ENCODE results near the gene BRD4. TPM values are rescaled to one million over a fixed set of nuclear protein-coding genes. Genes with fewer than 3 reads are reported as not detected.

Gene BRD4
- total RNA-seq, 1 donor from 2014 or later = 53.0 TPM

DNA sequence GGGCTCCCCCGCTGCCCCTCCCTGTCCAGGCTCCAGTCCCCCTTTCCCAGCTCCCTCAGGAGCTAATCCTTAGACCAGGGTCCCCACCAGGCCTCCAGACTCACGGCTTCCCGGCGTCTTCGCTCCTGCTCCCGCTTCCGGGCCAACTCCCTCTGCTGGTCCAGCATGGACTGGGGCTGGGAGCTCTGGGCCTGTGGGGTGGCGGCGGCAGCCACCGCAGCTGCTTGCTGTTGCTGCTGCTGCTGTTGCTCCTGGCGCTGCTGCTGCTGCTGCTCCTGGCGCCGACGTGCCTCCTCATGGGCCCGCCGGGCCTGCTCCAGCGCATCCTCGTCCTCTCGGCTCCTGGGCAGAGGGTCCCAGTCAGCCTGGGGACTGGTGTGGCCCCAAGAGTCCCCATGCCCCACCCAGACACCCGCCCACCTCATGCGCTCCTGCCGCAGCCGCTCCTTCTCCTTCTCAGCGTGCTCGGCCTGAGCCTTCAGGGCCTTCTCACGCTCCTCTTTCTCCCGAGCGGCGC lies 93.6 kb downstream of the BRD4 start:
- H3K27me3 ChIP-seq = no peaks in the 10 kb centered on the region
- TF ChIP-seq POLR2A (IDR thresholded peaks at IDR 0.05) (no peak), POLR2AphosphoS5 (IDR thresholded peaks at IDR 0.05; ENCODE audit: insufficient read depth in 1 of 2, low read depth in 1 of 2) (no peak)
- TF ChIP-seq, protein P1, sequence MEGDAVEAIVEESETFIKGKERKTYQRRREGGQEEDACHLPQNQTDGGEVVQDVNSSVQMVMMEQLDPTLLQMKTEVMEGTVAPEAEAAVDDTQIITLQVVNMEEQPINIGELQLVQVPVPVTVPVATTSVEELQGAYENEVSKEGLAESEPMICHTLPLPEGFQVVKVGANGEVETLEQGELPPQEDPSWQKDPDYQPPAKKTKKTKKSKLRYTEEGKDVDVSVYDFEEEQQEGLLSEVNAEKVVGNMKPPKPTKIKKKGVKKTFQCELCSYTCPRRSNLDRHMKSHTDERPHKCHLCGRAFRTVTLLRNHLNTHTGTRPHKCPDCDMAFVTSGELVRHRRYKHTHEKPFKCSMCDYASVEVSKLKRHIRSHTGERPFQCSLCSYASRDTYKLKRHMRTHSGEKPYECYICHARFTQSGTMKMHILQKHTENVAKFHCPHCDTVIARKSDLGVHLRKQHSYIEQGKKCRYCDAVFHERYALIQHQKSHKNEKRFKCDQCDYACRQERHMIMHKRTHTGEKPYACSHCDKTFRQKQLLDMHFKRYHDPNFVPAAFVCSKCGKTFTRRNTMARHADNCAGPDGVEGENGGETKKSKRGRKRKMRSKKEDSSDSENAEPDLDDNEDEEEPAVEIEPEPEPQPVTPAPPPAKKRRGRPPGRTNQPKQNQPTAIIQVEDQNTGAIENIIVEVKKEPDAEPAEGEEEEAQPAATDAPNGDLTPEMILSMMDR (IDR thresholded peaks at IDR 0.05) = no peak
- no peaks in the 10 kb centered on the region for H3K9me3 ChIP-seq
- H3K27ac ChIP-seq = no peak overlapping the region
- intact Hi-C loops (cut with DNase I) = no loop called here
- DNase-seq (ENCODE audit: extremely low spot score in 2 of 2) = no peak
- H3K36me3 ChIP-seq = peaks cover 0 to 74% of the 10 kb centered on the region in 2 donors
- no peak overlapping the region for H3K4me3 ChIP-seq
- peaks cover 6% of the 10 kb centered on the region for H3K4me1 ChIP-seq

DNA sequence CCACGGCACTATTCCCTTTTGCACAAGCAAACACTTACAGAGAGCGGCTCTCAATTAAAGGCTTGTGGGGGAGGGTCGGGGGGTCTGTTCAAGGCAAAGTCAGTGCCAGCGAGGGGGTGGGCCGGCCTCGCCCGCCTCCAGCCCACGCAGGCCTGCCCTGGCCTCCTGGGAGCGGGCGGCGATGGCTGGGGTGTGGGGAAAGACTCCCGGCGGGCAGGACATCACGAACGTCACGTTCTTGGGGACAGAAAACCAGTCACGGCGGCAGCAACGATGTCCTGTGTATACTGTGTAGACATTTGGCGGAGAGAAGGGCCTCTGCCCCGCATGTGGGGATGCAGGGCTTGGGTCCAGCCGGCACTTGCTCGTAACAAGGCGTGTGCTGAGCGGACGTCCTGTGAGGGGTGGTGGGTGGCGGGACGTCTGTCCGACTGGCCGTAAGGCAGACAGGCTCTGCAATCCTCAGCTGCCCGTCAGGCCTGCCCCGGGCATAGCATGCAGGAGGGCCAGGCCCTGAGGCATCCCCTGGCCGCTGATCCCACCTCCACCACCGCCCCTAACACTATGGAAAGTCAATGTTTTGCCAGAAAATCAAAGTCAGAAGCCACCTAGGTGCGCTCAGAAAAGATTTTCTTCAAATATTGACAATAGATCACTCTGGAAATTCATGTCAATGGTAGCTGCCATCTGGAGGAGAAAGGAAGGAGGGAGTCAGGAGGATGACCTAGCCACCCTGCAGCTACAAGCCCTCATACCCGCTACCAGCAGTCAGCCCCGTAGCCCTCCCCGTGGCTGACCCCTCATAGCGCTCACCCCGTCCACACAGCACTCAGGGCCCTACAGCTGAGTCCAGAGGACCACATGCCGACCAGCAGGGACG lies 94.3 kb downstream of the BRD4 start:
- Histone ChIP-seq H3K36me3 (peaks cover 0 to 67% of the 10 kb centered on the region in 2 donors), H3K4me3 (no peak overlapping the region), H3K27me3 (no peaks in the 10 kb centered on the region), H3K9me3 (no peaks in the 10 kb centered on the region), H3K4me1 (peaks cover 7% of the 10 kb centered on the region), H3K27ac (no peak overlapping the region)
- DNase-seq (ENCODE audit: extremely low spot score in 2 of 2) = no peak
- no peak for TF ChIP-seq POLR2A (IDR thresholded peaks at IDR 0.05)
- TF ChIP-seq, protein P1 (IDR thresholded peaks at IDR 0.05) = no peak
- TF ChIP-seq POLR2AphosphoS5 (IDR thresholded peaks at IDR 0.05; ENCODE audit: insufficient read depth in 1 of 2, low read depth in 1 of 2) = no peak
- intact Hi-C loops (cut with DNase I) = no loop called here

DNA sequence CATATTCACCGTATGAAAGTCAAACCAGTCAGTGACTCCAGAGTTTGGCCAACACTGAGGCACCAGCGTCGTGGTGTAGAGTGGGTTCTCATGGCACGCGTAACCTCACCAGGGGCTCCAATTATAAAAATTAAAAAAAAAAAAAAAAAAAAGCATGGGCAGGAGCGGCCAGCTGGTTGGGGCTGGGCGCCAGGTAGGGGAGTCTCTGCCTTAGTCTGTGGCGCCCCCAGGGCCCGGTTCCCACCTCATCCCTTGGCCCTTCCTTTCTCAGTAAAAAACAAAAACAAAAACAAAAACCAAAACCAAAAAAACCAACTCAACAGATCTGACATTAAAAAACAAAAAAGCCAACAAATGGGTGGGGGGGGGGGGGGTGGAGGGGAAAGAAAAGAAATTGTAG lies 95.5 kb downstream of the BRD4 start:
- intact Hi-C loops (cut with DNase I) = no loop called here
- Histone ChIP-seq H3K4me1 (peaks cover 14% of the 10 kb centered on the region), H3K4me3 (no peak overlapping the region), H3K27me3 (no peaks in the 10 kb centered on the region), H3K9me3 (no peaks in the 10 kb centered on the region), H3K36me3 (peaks cover 0 to 59% of the 10 kb centered on the region in 2 donors), H3K27ac (no peak overlapping the region)
- TF ChIP-seq, protein P1 (IDR thresholded peaks at IDR 0.05) = no peak
- no peak for TF ChIP-seq POLR2AphosphoS5 (IDR thresholded peaks at IDR 0.05; ENCODE audit: insufficient read depth in 1 of 2, low read depth in 1 of 2)
- no peak for TF ChIP-seq POLR2A (IDR thresholded peaks at IDR 0.05)
- no peak for DNase-seq (ENCODE audit: extremely low spot score in 2 of 2)

DNA sequence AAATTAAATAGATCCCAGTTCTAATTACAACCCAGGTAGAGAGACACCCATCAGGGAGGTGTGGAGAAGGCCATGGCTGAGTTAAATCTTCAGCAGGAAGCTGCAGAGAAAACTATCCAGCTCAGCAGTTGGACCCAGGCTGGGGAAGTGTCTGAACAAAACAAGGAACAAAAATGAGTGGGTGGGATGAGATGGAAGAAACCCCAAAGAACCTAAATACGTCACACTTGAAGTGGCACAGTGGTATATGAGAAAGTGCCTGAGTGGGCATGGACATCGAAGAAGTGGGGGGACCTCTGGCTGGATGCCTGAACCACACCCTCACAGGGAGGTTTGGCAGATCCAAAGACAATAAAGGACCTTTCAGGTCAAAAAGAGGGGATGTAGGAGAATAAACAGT lies 96.6 kb downstream of the BRD4 start:
- no peak for DNase-seq (ENCODE audit: extremely low spot score in 2 of 2)
- no peak overlapping the region for H3K4me3 ChIP-seq
- H3K36me3 ChIP-seq = peaks cover 0 to 51% of the 10 kb centered on the region in 2 donors
- no peaks in the 10 kb centered on the region for H3K9me3 ChIP-seq
- intact Hi-C loops (cut with DNase I) = no loop called here
- peaks cover 20% of the 10 kb centered on the region for H3K4me1 ChIP-seq
- H3K27ac ChIP-seq = no peak overlapping the region
- no peak for TF ChIP-seq POLR2AphosphoS5 (IDR thresholded peaks at IDR 0.05; ENCODE audit: insufficient read depth in 1 of 2, low read depth in 1 of 2)
- TF ChIP-seq POLR2A (IDR thresholded peaks at IDR 0.05) = no peak
- TF ChIP-seq, protein P1 (IDR thresholded peaks at IDR 0.05) = no peak
- no peaks in the 10 kb centered on the region for H3K27me3 ChIP-seq

Data from vagina (tissue), 2 donors.